HL-60 (cell line): Measurements from ENCODE around the gene POLR1G.
A peak's percentile ranks its signal among the peaks of the same experiment; 100 is the strongest.

Source experiments
- DNase-seq, 2 experiments: peaks; one replicate each; pipeline ENCODE4 v3.0.0-alpha.2; 2010 to 2020; ENCODE audit warnings: low read depth in 1 of 2, low spot score in 1 of 2
- H3K27ac ChIP-seq: fragments of 250-450 bp; sonication (Bioruptor Pico); replicated peaks from 2 replicates; pipeline ENCODE4 v1.5.1; 2020; ENCODE audit warnings: mild to moderate bottlenecking, moderate library complexity
- H3K27me3 ChIP-seq: fragments of 250-450 bp; sonication (Bioruptor Pico); 2 replicates; pipeline ENCODE4 v1.5.1; 2021; ENCODE audit warnings: mild to moderate bottlenecking, moderate library complexity; ENCODE audit not compliant: insufficient read depth, poor library complexity, severe bottlenecking
- H3K4me3 ChIP-seq: replicated peaks from 2 replicates; pipeline ENCODE4 v1.5.1; 2011; ENCODE audit warnings: mild to moderate bottlenecking, control low read depth, low read length; ENCODE audit not compliant: insufficient read depth
- GABPA ChIP-seq: IDR thresholded peaks from 2 replicates; pipeline ENCODE4 v1.6.1; 2012; ENCODE audit warnings: low read depth
- POLR2AphosphoS5 ChIP-seq: IDR thresholded peaks from 2 replicates; pipeline ENCODE4 v1.6.1; 2012; ENCODE audit warnings: low read depth
- SPI1 ChIP-seq: IDR thresholded peaks from 2 replicates; pipeline ENCODE4 v1.6.1; 2012; ENCODE audit warnings: low read depth, mild to moderate bottlenecking, borderline replicate concordance
- TF ChIP-seq, protein P1 (sequence below): IDR thresholded peaks from one replicate; pipeline ENCODE4 v1.5.1; 2011; ENCODE audit warnings: low read length, control low read depth, inconsistent platforms; ENCODE audit not compliant: insufficient read depth
- TF ChIP-seq, protein P2 (sequence below): IDR thresholded peaks from 2 replicates; pipeline ENCODE4 v1.6.1; 2012; ENCODE audit warnings: low read depth; ENCODE audit not compliant: insufficient replicate concordance

POLR1G gene

DNA sequence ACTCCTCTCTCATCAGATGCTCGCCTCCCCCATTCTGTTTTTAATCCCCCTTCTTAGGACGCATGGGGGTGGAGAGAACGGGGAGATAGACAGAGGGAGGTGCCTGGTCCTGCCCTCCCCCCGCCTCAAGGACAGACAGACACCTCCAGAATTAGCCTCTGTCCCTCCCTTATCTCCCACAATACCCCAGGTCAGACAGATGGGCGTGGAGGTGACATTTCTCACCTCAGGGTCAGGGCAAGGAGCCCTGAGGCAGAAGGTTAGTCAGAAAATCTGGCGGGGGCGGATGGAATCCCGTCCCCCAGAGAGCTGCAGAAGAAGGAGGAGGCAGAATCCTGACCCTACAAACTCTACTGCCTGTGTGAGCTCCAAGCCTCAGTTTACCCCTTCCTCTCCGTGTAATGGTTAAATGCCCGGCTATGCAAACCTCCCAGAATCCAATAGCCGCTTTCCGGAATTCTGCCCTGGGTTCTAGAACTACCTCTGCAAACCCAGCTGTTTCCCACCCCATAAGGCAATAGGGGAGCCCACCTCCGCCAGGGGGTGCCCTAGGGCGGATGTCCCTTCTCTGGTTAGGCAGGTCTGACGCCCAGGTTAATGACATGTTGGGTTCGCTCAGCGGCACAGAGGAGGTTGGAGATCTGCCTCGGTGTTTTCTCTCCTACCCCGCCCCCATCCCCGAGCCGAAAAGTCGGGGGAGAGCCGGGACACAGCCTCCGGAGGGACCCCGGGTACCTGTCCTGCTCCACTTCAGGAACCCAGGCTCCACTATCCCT is 2.5 kb upstream of the POLR1G start:
- DNase-seq = peak in 1 of 2 experiments; percentile 51
- TF ChIP-seq, protein P1, sequence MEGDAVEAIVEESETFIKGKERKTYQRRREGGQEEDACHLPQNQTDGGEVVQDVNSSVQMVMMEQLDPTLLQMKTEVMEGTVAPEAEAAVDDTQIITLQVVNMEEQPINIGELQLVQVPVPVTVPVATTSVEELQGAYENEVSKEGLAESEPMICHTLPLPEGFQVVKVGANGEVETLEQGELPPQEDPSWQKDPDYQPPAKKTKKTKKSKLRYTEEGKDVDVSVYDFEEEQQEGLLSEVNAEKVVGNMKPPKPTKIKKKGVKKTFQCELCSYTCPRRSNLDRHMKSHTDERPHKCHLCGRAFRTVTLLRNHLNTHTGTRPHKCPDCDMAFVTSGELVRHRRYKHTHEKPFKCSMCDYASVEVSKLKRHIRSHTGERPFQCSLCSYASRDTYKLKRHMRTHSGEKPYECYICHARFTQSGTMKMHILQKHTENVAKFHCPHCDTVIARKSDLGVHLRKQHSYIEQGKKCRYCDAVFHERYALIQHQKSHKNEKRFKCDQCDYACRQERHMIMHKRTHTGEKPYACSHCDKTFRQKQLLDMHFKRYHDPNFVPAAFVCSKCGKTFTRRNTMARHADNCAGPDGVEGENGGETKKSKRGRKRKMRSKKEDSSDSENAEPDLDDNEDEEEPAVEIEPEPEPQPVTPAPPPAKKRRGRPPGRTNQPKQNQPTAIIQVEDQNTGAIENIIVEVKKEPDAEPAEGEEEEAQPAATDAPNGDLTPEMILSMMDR = no peak

DNA sequence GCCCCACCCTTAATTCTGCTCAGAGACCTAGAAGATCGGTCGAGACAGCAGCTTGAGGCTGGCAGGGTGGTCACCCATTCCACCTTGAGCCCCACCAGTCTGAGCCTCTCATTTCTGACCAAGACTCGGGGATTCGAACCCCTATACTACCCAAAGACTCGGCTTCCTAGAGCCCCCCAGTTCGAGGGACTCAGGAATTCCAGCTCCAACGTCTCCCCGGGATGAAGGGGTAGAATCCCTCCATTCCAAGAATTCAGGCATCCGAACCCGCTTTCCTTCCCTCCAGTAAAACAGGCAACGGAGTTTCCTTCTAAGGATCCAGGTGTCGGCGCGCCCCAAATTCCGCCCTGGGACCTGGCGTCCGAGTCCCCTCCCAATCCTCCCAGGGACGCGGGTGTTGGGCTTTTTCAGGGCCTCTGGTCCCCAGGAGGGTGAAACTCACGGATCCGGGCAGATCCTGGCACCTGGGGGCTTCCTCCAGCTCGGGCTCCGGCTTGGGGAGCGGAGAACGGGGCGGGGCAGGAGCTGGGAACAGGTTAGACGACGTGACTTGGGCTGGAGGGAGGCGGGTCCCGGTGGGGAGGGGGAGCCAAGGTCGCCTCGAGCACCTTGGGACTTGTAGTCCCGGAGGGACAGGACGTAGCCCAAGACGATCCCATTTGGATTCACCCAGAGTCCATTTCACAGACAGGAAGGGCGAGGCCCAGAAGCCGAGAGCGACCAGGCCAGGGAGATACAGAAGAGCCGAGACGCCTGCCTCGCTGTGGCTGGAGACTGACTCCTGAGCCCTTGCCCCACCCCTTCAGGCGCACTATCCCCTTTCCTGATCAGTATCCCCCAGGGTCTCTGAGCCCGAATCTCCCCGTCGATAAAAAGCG is 1.6 kb upstream of the POLR1G start, which contains the start of gene PPP1R13L:
PPP1R13L (minus strand) TSS at position 513 of the 878 bp plus-strand sequence. CDS start 6,751 bp downstream, outside the sequence.
- TF ChIP-seq SPI1 (no peak), GABPA (no peak), POLR2AphosphoS5 (no peak)
- TF ChIP-seq, protein P2, sequence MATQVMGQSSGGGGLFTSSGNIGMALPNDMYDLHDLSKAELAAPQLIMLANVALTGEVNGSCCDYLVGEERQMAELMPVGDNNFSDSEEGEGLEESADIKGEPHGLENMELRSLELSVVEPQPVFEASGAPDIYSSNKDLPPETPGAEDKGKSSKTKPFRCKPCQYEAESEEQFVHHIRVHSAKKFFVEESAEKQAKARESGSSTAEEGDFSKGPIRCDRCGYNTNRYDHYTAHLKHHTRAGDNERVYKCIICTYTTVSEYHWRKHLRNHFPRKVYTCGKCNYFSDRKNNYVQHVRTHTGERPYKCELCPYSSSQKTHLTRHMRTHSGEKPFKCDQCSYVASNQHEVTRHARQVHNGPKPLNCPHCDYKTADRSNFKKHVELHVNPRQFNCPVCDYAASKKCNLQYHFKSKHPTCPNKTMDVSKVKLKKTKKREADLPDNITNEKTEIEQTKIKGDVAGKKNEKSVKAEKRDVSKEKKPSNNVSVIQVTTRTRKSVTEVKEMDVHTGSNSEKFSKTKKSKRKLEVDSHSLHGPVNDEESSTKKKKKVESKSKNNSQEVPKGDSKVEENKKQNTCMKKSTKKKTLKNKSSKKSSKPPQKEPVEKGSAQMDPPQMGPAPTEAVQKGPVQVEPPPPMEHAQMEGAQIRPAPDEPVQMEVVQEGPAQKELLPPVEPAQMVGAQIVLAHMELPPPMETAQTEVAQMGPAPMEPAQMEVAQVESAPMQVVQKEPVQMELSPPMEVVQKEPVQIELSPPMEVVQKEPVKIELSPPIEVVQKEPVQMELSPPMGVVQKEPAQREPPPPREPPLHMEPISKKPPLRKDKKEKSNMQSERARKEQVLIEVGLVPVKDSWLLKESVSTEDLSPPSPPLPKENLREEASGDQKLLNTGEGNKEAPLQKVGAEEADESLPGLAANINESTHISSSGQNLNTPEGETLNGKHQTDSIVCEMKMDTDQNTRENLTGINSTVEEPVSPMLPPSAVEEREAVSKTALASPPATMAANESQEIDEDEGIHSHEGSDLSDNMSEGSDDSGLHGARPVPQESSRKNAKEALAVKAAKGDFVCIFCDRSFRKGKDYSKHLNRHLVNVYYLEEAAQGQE = no peak
- TF ChIP-seq, protein P1 = no peak
- no peak for DNase-seq
- peak within 1 kb of the TSS; percentile 99 for H3K27ac ChIP-seq
- no peaks in the 10 kb centered on the region for H3K27me3 ChIP-seq
- H3K4me3 ChIP-seq = peak within 1 kb of the TSS; percentile 99

More for the DNA sequence above, 2.5 kb upstream of the POLR1G start:
- Histone ChIP-seq H3K4me3 (no peak overlapping the region), H3K27me3 (no peaks in the 10 kb centered on the region), H3K27ac (no peak overlapping the region)

DNA sequence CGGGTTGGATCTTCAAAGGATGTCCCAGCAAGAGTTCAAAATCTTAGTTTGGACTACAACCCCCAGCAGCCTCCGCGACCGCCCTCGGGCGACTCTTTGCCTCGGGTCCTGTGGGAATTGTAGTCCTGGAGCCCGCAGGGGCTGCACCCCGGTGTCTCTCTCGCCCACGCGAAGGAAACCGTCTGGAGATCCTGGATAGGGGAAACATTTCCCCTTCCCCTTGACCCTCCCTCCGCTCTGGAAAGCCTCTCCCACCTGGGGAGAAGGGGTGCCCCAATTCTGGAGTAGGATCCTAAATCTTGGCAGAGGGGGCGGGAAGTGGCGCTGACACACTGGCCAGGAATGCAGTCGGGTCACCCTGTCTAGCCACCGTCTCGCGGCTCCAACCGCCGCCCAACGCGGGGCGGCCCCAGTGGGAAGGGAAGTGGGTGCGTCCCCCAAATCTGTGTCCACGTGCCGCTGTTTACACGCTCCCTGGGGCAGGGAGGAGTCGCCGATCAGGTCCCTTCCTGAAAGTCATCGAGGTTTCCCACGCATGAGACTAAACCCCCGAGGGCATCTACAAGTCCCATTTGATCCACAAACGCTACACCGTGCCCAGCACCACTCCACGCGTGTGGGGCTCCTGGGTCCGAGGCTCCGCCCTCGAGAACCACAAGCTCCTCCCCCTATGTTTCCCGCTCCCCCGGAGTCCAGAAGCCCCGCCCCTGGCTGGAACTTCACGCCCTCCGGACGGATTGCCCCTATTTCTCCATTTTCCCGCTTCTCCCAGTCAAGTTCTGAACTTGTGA is 814 bp upstream of the POLR1G start:
- DNase-seq = peak; percentile 70 to 90

More for the DNA sequence above, 814 bp upstream of the POLR1G start:
- Histone ChIP-seq H3K27me3 (no peaks in the 10 kb centered on the region), H3K4me3 (peak overlapping the region; percentile 99), H3K27ac (peak overlapping the region; percentile 99)
- TF ChIP-seq SPI1 = peak; percentile 58; the same call in 1 of the 2 replicates
- TF ChIP-seq, protein P1 = no peak
- peak; percentile 68; the same call in 1 of the 2 replicates for TF ChIP-seq POLR2AphosphoS5
- TF ChIP-seq, protein P2 = peak; percentile 9
